Loucy (cell line): ENCODE data around the gene PPP2R5C.

Experiments used
- H2AFZ ChIP-seq: fragments of 200-600 bp; sonication (generic); 2 replicates; pipeline ENCODE4 v1.6.0; 2016; ENCODE audit warnings: antibody characterized with exemption, mild to moderate bottlenecking, low read length, moderate library complexity
- H3F3A ChIP-seq: fragments of 200-600 bp; 2 replicates; pipeline ENCODE4 v1.6.0; 2016; ENCODE audit warnings: antibody characterized with exemption, low read depth, mild to moderate bottlenecking
- H3K27me3 ChIP-seq: fragments of 200-600 bp; sonication (generic); 2 replicates; pipeline ENCODE4 v1.6.1; 2014; ENCODE audit warnings: low read length, mild to moderate bottlenecking; ENCODE audit not compliant: insufficient read depth, poor library complexity, severe bottlenecking
- H3K36me3 ChIP-seq: fragments of 200-600 bp; sonication (generic); 2 replicates; pipeline ENCODE4 v1.6.1; 2016; ENCODE audit warnings: low read length; ENCODE audit not compliant: insufficient read depth
- H3K4me1 ChIP-seq: fragments of 200-600 bp; sonication (generic); 2 replicates; pipeline ENCODE4 v1.5.1; 2014; ENCODE audit warnings: low read length, mild to moderate bottlenecking; ENCODE audit not compliant: insufficient read depth, poor library complexity, severe bottlenecking
- H3K4me2 ChIP-seq: fragments of 200-600 bp; sonication (generic); 2 replicates; pipeline ENCODE4 v1.6.0; 2014; ENCODE audit warnings: antibody characterized with exemption, low read length, low read depth, mild to moderate bottlenecking; ENCODE audit not compliant: poor library complexity, severe bottlenecking
- H3K4me3 ChIP-seq: fragments of 200-600 bp; sonication (generic); 2 replicates; pipeline ENCODE4 v1.5.1; 2014; ENCODE audit warnings: low read length, mild to moderate bottlenecking, mixed read lengths; ENCODE audit not compliant: poor library complexity, severe bottlenecking
- H3K79me2 ChIP-seq: fragments of 200-600 bp; sonication (generic); 2 replicates; pipeline ENCODE4 v1.6.1; 2014; ENCODE audit warnings: low read length; ENCODE audit not compliant: insufficient read depth
- H3K9ac ChIP-seq: fragments of 200-600 bp; sonication (generic); 2 replicates; pipeline ENCODE4 v1.6.0; 2014; ENCODE audit warnings: mild to moderate bottlenecking, low read depth, low read length, moderate library complexity; ENCODE audit not compliant: poor library complexity, severe bottlenecking
- H3K9me2 ChIP-seq: fragments of 200-600 bp; sonication (generic); replicated peaks from 2 replicates; pipeline ENCODE4 v1.6.1; 2016; ENCODE audit warnings: low read depth, low read length, mixed read lengths
- H3K9me3 ChIP-seq: fragments of 200-600 bp; sonication (generic); 2 replicates; pipeline ENCODE4 v1.6.1; 2014; ENCODE audit warnings: mild to moderate bottlenecking, antibody characterized with exemption, low read length, low read depth; ENCODE audit not compliant: insufficient read depth
- H4K20me1 ChIP-seq: fragments of 200-600 bp; sonication (generic); 2 replicates; pipeline ENCODE4 v1.6.0; 2014; ENCODE audit warnings: antibody characterized with exemption, low read length, mild to moderate bottlenecking; ENCODE audit not compliant: insufficient read depth, poor library complexity, severe bottlenecking
- CTCF ChIP-seq: fragments of 200-600 bp; sonication (generic); conservative IDR thresholded peaks from 2 replicates; pipeline ENCODE4 v1.5.1; 2014; ENCODE audit warnings: mild to moderate bottlenecking, antibody characterized with exemption, low read length
- EZH2phosphoT487 ChIP-seq: fragments of 200-600 bp; IDR thresholded peaks from 2 replicates; pipeline ENCODE4 v1.6.1; 2018; ENCODE audit warnings: antibody characterized with exemption, mild to moderate bottlenecking, moderate library complexity, borderline replicate concordance

PPP2R5C gene

DNA sequence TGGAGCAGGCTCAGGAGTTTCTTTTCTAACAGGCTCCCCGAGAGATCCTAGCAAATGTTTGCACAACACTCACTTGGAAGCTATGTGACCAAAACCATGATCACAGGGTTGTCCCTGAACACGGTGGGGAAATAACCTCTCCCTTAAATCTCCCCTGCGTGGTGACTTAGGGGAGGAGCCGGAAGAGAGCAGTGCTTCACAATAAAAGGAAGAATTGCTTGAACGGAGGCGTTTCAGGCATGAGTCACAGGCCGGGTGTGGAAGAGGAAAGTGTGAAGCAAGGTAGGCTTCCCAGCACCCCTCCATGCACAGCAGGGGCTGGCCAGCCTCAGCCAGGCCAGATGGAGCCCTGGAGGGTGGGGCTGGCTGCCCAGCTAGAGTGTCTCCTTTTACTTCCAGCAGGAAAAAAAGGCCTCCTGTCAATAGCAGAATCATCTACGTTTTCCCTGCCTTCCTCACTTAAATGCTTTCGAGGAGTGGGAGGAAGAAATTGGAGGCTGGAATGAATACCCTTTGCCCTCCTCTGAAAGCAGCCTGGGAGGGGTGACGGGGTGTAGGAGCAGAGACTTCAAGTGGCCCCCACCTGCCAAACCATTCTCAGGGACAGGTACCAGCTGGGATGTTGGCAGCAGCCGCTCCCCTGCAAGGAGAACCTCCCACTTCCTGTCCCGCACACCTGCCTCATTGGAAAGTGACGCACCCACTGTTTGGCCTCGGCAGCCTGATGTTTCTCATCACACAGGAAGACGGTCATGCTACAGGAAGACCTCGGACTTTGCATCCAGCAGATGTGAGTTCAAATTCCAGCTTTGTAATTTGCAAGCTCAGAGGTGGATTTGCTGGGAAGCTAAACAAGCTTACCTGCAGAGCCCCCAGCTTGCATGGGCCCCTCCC, 30.1 kb upstream of the PPP2R5C start:
- Histone ChIP-seq H3K9ac (no peak overlapping the region), H3K79me2 (no peaks in the 10 kb centered on the region), H3K36me3 (no peaks in the 10 kb centered on the region), H3K4me2 (peak overlapping the region; percentile 20), H3F3A (no peaks in the 10 kb centered on the region), H3K9me3 (no peaks in the 10 kb centered on the region), H3K4me1 (peaks cover 8% of the 10 kb centered on the region), H3K4me3 (no peak overlapping the region), H4K20me1 (no peaks in the 10 kb centered on the region), H3K27me3 (peaks cover 94% of the 10 kb centered on the region), H2AFZ (no peak overlapping the region; the same call in 1 of the 2 replicates), H3K9me2 (no peaks in the 10 kb centered on the region)
- no peak for TF ChIP-seq EZH2phosphoT487
- no peak for TF ChIP-seq CTCF

GRCh38 chr14:101732118-101732517, 29.4 kb upstream of the PPP2R5C start:
- Histone ChIP-seq H3K36me3 (no peaks in the 10 kb centered on the region), H3K9me2 (no peaks in the 10 kb centered on the region), H2AFZ (no peak overlapping the region), H3F3A (no peaks in the 10 kb centered on the region), H3K4me2 (no peak overlapping the region), H4K20me1 (no peaks in the 10 kb centered on the region), H3K9me3 (no peaks in the 10 kb centered on the region), H3K9ac (no peak overlapping the region), H3K27me3 (peaks cover 94% of the 10 kb centered on the region), H3K4me1 (peaks cover 8% of the 10 kb centered on the region), H3K4me3 (no peak overlapping the region), H3K79me2 (no peaks in the 10 kb centered on the region)
- no peak for TF ChIP-seq EZH2phosphoT487
- no peak for TF ChIP-seq CTCF

DNA sequence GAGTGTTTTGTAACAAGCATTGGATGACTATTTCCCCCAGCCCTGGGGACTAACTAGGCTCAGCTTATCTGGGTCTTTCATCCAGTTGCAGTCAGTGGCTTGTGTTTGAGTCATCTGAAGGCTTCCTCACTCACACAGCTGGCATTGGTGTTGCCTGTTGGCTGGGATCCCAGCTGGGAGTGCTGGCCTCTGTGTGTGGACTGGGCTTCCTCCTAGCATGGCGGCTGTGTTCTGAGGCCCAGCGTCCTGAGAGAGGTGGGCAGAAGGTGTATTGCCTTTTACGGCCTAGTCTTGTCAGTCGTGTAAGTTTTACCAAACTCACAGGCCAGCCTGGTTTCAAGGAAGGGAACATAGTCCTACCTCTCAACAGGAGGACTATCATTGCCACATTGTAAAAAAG, 28.3 kb upstream of the PPP2R5C start:
- Histone ChIP-seq H3K36me3 (no peaks in the 10 kb centered on the region), H3K79me2 (no peaks in the 10 kb centered on the region), H4K20me1 (no peaks in the 10 kb centered on the region), H3K27me3 (peaks cover 94% of the 10 kb centered on the region), H3K9me3 (no peaks in the 10 kb centered on the region), H3K4me2 (no peak overlapping the region), H3K4me1 (peaks cover 8% of the 10 kb centered on the region), H3K4me3 (no peak overlapping the region), H3K9me2 (no peaks in the 10 kb centered on the region), H3F3A (no peaks in the 10 kb centered on the region), H3K9ac (no peak overlapping the region), H2AFZ (no peak overlapping the region)
- TF ChIP-seq CTCF (no peak), EZH2phosphoT487 (no peak)
